ENCODE results near the gene CIB4.

The CIB4 gene

GRCh38 chr2:26640781-26641564 lies at the start of gene CIB4:
Gene CIB4 (minus strand): TSS chr2:26641366. CDS start chr2:26641314, 52 bp downstream.
- no peak for DNase-seq

- DNase-seq, result no peak
These were observed 46.6 kb upstream of the CIB4 start for GRCh38 chr2:26687801-26688200.

- no peak for DNase-seq
These were observed 46.2 kb upstream of the CIB4 start for GRCh38 chr2:26687328-26687727.

- DNase-seq, result no peak
These were observed 45.0 kb upstream of the CIB4 start for GRCh38 chr2:26685989-26686839.

GRCh38 chr2:26685341-26685740 lies 44.2 kb upstream of the CIB4 start:
- no peak for DNase-seq

- no peak for DNase-seq
These were observed 42.4 kb upstream of the CIB4 start for GRCh38 chr2:26683583-26683982.

- no peak for DNase-seq
These were observed 41.0 kb upstream of the CIB4 start for GRCh38 chr2:26682155-26682554.

GRCh38 chr2:26681656-26682055 lies 40.5 kb upstream of the CIB4 start:
- DNase-seq, result no peak

- no peak for DNase-seq
These were observed 38.7 kb upstream of the CIB4 start for GRCh38 chr2:26679867-26680266.

GRCh38 chr2:26678035-26678434 lies 36.9 kb upstream of the CIB4 start:
- no peak for DNase-seq

GRCh38 chr2:26675651-26676255 lies 34.6 kb upstream of the CIB4 start:
- DNase-seq, result no peak

GRCh38 chr2:26674771-26675170 lies 33.6 kb upstream of the CIB4 start:
- DNase-seq, result no peak

- no peak for DNase-seq
These were observed 33.0 kb upstream of the CIB4 start for GRCh38 chr2:26674002-26674751.

GRCh38 chr2:26672818-26673393 lies 31.7 kb upstream of the CIB4 start:
- DNase-seq, result no peak

GRCh38 chr2:26672112-26672817 lies 31.1 kb upstream of the CIB4 start:
- no peak for DNase-seq

- no peak for DNase-seq
These were observed 30.5 kb upstream of the CIB4 start for GRCh38 chr2:26671691-26672090.

- no peak for DNase-seq
These were observed 29.8 kb upstream of the CIB4 start for GRCh38 chr2:26670931-26671460.

GRCh38 chr2:26670171-26670570 lies 29.0 kb upstream of the CIB4 start:
- no peak for DNase-seq

- DNase-seq, result peak; percentile 44
These were observed 27.9 kb upstream of the CIB4 start for GRCh38 chr2:26668856-26669750.

- no peak for DNase-seq
These were observed 26.9 kb upstream of the CIB4 start for GRCh38 chr2:26668041-26668440.

- no peak for DNase-seq
These were observed 25.5 kb upstream of the CIB4 start for GRCh38 chr2:26666671-26667070.

Measured in NCI-H524 treated with DMSO at 0.1 percent for 48 hours (cell line).